T follicular helper cell (primary cell): ENCODE measurements around the gene C4A.
"Not testable (repeated sequence)": the region's sequence is repeated elsewhere in the genome, so short reads cannot be mapped to it uniquely, and the experiment has no call there.

Experiments
- DNase-seq: peaks from one replicate; pipeline ENCODE4 v3.0.0-alpha.2; 2020; ENCODE audit warnings: low read depth

The C4A gene

GRCh38 chr6:32028631-32029030, 46.8 kb downstream of the C4A start:
- not testable (repeated sequence) for DNase-seq

GRCh38 chr6:32029553-32029952, 47.7 kb downstream of the C4A start:
- not testable (repeated sequence) for DNase-seq

- DNase-seq, result not testable (repeated sequence)
Observed at GRCh38 chr6:32035283-32036013, 53.6 kb downstream of the C4A start.

GRCh38 chr6:32037136-32037535, 55.3 kb downstream of the C4A start:
- not testable (repeated sequence) for DNase-seq

GRCh38 chr6:32037598-32038524, 56.0 kb downstream of the C4A start, which contains the start of gene CYP21A2:
TSS of gene CYP21A2 (plus strand) at chr6:32038415. CDS start at chr6:32038423, 8 bp downstream.
- DNase-seq, result not testable (repeated sequence)

GRCh38 chr6:32038878-32039277, 57.0 kb downstream of the C4A start:
- not testable (repeated sequence) for DNase-seq

GRCh38 chr6:32039321-32040274, 57.7 kb downstream of the C4A start:
- not testable (repeated sequence) for DNase-seq

- not testable (repeated sequence) for DNase-seq
Observed at GRCh38 chr6:32040299-32041049, 58.6 kb downstream of the C4A start.

GRCh38 chr6:32041050-32041321, 59.1 kb downstream of the C4A start:
- not testable (repeated sequence) for DNase-seq

GRCh38 chr6:32041385-32041784, 59.5 kb downstream of the C4A start:
- not testable (repeated sequence) for DNase-seq

GRCh38 chr6:32042276-32042675, 60.4 kb downstream of the C4A start:
- DNase-seq, result not testable (repeated sequence)

GRCh38 chr6:32043589-32044380, 61.9 kb downstream of the C4A start:
- not testable (repeated sequence) for DNase-seq

- not testable (repeated sequence) for DNase-seq
Observed at GRCh38 chr6:32044916-32045315, 63.1 kb downstream of the C4A start.

GRCh38 chr6:32045811-32046449, 64.1 kb downstream of the C4A start:
- DNase-seq, result no peak

GRCh38 chr6:32046450-32047083, 64.7 kb downstream of the C4A start:
- DNase-seq, result no peak

- DNase-seq, result no peak
Observed at GRCh38 chr6:32047084-32047478, 65.2 kb downstream of the C4A start.

- no peak for DNase-seq
Observed at GRCh38 chr6:32047539-32047854, 65.6 kb downstream of the C4A start.

GRCh38 chr6:32047855-32048766, 66.3 kb downstream of the C4A start:
- DNase-seq, result peak; percentile 40
